GM12865 (cell line): Measurements from ENCODE around the gene SHISA9.
"Not testable (repeated sequence)": the region's sequence is repeated elsewhere in the genome, so short reads cannot be mapped to it uniquely, and the experiment has no call there.

Experiments used
- DNase-seq: peaks from one replicate; pipeline ENCODE4 v3.0.0; 2010; ENCODE audit warnings: low read depth
- H3K4me3 ChIP-seq: 2 replicates; pipeline ENCODE4 v1.5.1; 2011; ENCODE audit warnings: mild to moderate bottlenecking, low read depth, low read length, control low read depth
- CTCF ChIP-seq: IDR thresholded peaks from 2 replicates; pipeline ENCODE4 v1.5.1; 2011; ENCODE audit warnings: low read length, control low read depth, low read depth, inconsistent platforms; ENCODE audit not compliant: insufficient read depth; ENCODE audit errors: missing control alignments

The SHISA9 gene

DNA sequence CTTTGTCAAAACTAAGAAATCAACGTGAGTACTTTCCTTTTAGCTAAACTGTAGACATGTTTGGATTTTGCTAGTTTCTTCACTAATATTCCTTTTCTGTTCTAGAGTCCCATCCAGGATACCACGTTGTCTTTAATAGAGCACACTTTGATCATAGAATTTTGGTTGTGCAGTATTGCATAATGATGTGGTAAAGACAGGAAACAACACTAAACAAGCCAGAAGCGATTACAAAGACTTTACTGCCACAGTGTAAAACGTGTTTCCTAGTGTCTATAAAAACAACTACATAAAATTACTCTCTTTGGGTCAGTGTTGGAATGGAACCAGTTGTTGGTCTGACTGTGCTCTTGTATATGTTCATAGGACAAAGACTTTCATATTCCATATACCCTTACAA, 19.3 kb downstream of the SHISA9 start:
- no peak overlapping the region for H3K4me3 ChIP-seq
- DNase-seq, result no peak
- no peak for TF ChIP-seq CTCF

DNA sequence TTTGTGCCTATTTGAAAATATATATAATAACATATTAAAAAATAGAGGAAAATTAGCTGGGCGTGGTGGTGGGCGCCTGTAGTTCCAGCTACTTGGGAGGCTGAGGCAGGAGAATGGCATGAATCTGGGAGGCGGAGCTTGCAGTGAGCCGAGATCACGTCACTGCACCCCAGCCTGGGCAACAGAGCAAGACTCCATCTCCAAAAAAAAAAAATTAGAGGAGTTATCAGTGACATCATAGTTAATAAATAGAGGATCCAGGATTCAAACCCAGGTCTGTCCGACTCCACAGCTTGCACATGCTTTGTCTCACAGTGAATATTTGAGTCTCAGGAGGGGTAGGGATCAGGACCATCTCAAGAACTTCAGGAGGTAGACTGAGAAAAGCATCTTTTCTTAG, 22.2 kb downstream of the SHISA9 start:
- DNase-seq, H3K4me3 ChIP-seq: not testable (repeated sequence)

DNA sequence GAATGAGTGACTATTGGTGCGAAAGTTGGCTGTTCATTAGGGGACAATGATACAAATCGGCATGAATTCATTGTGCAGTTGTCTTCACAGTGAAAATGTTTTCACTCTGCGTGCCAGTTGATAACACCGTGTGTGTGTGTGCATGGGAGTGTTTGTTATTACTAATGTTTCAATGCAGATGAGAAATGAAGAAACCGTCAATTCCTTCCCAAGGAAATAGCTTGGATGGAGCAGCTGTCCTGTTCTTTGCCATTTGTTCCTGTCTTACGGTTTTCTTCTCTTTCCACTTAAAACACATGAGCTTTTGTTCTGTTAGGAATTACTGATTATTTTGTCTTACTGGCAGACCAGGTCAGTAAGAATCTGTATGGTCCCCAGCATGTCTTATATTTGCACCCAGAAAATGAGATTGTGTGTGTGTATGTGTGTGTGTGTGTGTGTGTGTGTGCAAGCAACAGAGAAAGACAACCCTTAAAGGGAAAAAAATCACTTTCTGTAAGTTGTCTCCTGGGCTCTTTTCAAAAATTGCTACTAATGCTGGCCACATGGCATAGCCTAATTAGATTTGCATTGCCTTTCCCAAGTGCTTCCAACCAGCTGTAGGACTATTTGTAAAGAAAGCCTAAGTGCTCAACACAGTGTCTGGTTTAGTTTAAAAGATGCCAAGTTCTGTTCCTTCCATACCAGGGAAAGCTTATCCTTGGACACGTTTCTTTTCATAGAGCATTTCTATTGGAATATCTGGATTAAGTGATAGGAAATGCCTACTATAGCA, 23.8 kb downstream of the SHISA9 start:
- TF ChIP-seq CTCF, result no peak
- no peak overlapping the region for H3K4me3 ChIP-seq
- no peak for DNase-seq

DNA sequence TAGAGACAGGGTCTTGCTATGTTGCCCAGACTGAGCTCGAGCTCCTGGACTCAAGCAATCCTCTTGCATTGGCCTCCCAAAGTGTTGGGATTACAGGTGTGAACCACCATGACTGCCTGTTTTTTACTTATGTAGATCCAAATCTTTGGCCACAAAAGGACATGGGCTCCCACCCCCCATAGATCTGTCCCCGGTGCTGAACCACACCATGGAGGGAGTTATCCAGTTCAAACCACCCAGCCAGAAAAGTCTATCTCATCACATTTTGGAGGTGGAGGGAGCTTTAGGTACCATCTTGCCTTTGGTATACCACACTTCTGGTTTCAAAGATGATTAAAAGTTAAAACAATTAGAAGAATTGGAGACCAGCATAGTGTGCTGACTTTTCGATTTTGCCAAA, 26.2 kb downstream of the SHISA9 start:
- DNase-seq, result no peak
- TF ChIP-seq CTCF, result no peak
- no peak overlapping the region for H3K4me3 ChIP-seq

DNA sequence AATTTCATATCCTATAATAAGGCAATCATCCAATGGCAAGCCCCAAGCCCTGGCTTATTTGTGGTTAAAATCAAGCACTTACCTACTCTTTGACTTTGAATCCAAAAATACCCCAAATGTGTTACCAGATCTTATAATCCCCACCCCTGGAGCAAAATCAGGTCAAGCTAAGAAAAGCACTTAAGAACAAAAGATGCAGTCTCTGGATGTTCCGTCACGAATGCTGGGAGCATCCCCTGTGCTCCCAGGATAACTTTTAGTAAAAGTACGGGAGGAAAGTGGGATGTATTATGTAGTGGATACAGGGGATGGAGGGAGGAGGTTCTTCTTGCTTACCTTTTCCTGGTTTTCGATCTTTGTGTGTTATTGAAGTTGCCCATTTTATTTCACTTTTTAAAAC, 29.5 kb downstream of the SHISA9 start:
- TF ChIP-seq CTCF, result no peak
- no peak for DNase-seq
- H3K4me3 ChIP-seq, result no peak overlapping the region

DNA sequence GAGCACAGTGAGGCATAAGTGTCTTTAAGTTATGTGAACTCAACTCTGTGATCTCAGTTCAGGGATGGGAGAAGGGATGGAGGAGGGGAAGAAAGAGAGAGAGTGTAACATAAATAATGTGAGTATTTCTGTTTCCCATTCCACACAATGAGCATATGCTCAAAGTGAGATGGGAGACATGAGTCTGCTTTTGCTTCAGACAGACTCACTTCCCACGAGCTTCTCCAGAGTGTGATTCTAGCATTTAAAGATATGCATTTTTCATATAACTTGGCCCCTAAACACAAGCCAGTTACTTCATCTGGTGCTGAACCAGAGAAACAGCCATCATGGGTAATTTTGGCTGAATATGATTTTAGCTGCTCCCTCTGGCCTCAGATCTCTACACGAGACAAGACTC, 35.0 kb downstream of the SHISA9 start:
- no peak for DNase-seq
- no peak for TF ChIP-seq CTCF
- H3K4me3 ChIP-seq, result no peak overlapping the region

DNA sequence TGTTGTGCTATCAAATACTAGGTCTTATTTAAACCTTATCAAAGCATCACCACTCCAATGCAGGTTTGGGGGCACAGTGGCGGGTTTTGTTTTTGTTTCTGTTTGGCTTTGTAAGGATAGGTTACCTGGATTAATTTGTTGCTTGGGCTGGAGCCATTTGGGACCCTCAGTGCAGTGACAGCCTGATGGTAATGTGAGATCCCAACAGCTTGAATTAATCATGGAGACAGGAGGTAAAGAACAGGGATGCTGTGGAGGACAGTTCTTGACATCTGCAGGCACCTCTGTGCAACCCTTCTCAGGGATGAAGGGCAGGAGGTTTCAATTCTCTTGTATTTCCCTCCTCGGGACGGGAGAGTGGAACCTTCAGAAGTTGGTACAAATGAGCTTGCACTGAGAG, 40.5 kb downstream of the SHISA9 start:
- no peak overlapping the region for H3K4me3 ChIP-seq
- no peak for DNase-seq
- no peak for TF ChIP-seq CTCF
